Measurements from ENCODE around the gene GRIN1.

The GRIN1 gene

GRCh38 chr9:137217276-137218211 lies 78.6 kb downstream of the GRIN1 start:
- no peak for DNase-seq

GRCh38 chr9:137218212-137218753 lies 79.3 kb downstream of the GRIN1 start:
- DNase-seq = no peak

Measured in T-helper 2 cell (primary cell).